Right lobe of liver (tissue), 6 donors: ENCODE results near the gene IGLL1. TPM values are rescaled to one million over a fixed set of nuclear protein-coding genes. Genes with fewer than 3 reads are reported as not detected.
A peak's percentile ranks its signal among the peaks of the same experiment; 100 is the strongest.
"Not testable (repeated sequence)": the region's sequence is repeated elsewhere in the genome, so short reads cannot be mapped to it uniquely, and the experiment has no call there.

Source experiments
- ATAC-seq, 4 donors: fragments of 200-7000 bp; cut with Tn5 transposase; one replicate each; pipeline ENCODE4 v1.9.1; 2020; ENCODE audit warnings: mild to moderate bottlenecking in 4 of 4, moderate library complexity in 4 of 4
- DNase-seq, 3 donors: peaks; one replicate each; pipeline ENCODE4 v3.0.0-alpha.2; 2020
- H3K27ac ChIP-seq, 3 donors: fragments of 200-600 bp; one replicate each; pipeline ENCODE4 v1.8.0; 2022
- H3K27me3 ChIP-seq, 2 donors: fragments of 200-600 bp; one replicate each; pipeline ENCODE4 v1.8.0; 2022
- H3K36me3 ChIP-seq, 4 donors: fragments of 200-600 bp; sonication (generic) in 1 of 4; one replicate each; pipeline versions ENCODE4 v1.5.1 to v1.8.0; 2017 to 2022; ENCODE audit warnings: control low read depth in 1 of 4
- H3K4me1 ChIP-seq, 4 donors: fragments of 200-600 bp; sonication (generic) in 1 of 4; one replicate each; pipeline versions ENCODE4 v1.5.1 to v1.8.0; 2017 to 2022; ENCODE audit warnings: control low read depth in 1 of 4
- H3K4me3 ChIP-seq, 3 donors: fragments of 200-600 bp; one replicate each; pipeline ENCODE4 v1.8.0; 2022
- H3K9me3 ChIP-seq, 4 donors: fragments of 200-600 bp; sonication (generic) in 1 of 4; one replicate each; pipeline versions ENCODE4 v1.5.1 to v1.8.0; 2017 to 2022; ENCODE audit warnings: control low read depth in 1 of 4
- CTCF ChIP-seq, 4 donors: fragments of 200-600 bp in 3 of 4; fragments of 450-650 bp in 1 of 4; IDR thresholded peaks; one replicate each; pipeline versions ENCODE4 v1.5.1 to v1.8.0; 2016 to 2022; ENCODE audit warnings: antibody characterized with exemption in 4 of 4, mild to moderate bottlenecking in 2 of 4
- POLR2A ChIP-seq: fragments of 450-650 bp; IDR thresholded peaks from one replicate; pipeline ENCODE4 v1.6.1; 2017; ENCODE audit warnings: antibody characterized with exemption, mild to moderate bottlenecking
- WGBS: methylation state at CpG from one replicate; pipeline ENCODE4 v1.1.6; 2018; ENCODE audit warnings: low coverage, low lambda C conversion rate; ENCODE audit not compliant: insufficient coverage; ENCODE audit errors: missing lambda C conversion rate; 5-methylcytosine and 5-hydroxymethylcytosine counted together
- intact Hi-C, 2 donors: fragments of 100-400 bp; cut with DNase I; formaldehyde crosslinking; loops; one replicate each; pipeline versions ENCODE4 v1.11.2 to v1.14.1; 2022
- total RNA-seq, 6 experiments: library from RNA; depleted of rRNA in 2 of 6; stranded (reverse); fragments of >200 nt in 2 of 6; fragmentation: NEBNext Ultra II Directional in 3 of 6; extraction: Animal tissue kit (Norgen Biotek cat#: 25700) in 3 of 6; gene quantifications; one replicate each; pipeline versions ENCODE4 v1.1.0 to v1.2.4, GENCODE V29; 2016 to 2023
- donor health status: DM: no; HTN: yes; CAD: no.
- donor health status: DM: no; HTN: no; CAD: no.
- donor health status: DM: no; HTN: no; CAD: no.
- donor health status: DM: no; HTN: yes; CAD: no.
- donor health status: DM: no; HTN: yes; CAD: no.

The IGLL1 gene
- total RNA-seq, 6 experiments from 2014 or later = not detected

GRCh38 chr22:23542933-23543332 is 37.2 kb downstream of the IGLL1 start:
- intact Hi-C loops = no loop called here
- ATAC-seq (no peak), DNase-seq (no peak)
- Histone ChIP-seq H3K9me3 (no peaks in the 10 kb centered on the region), H3K36me3 (no peaks in the 10 kb centered on the region), H3K27ac (no peak overlapping the region), H3K4me3 (no peak overlapping the region), H3K4me1 (no peaks in the 10 kb centered on the region), H3K27me3 (no peaks in the 10 kb centered on the region)
- 40% methylated on average over 5 of the region's 5 CpGs for WGBS
- TF ChIP-seq POLR2A = no peak
- TF ChIP-seq CTCF (IDR thresholded peaks at IDR 0.05) = no peak

- ATAC-seq, intact Hi-C loops, H3K27ac ChIP-seq, H3K9me3 ChIP-seq, H3K36me3 ChIP-seq, H3K27me3 ChIP-seq, H3K4me1 ChIP-seq, DNase-seq, H3K4me3 ChIP-seq: not testable (repeated sequence)
- WGBS = 31% methylated on average over 3 of the region's 3 CpGs
Measured at GRCh38 chr22:23542391-23542790, 37.7 kb downstream of the IGLL1 start.

- H3K27ac ChIP-seq, intact Hi-C loops, H3K27me3 ChIP-seq, H3K4me3 ChIP-seq, H3K4me1 ChIP-seq, H3K9me3 ChIP-seq, H3K36me3 ChIP-seq: not testable (repeated sequence)
- TF ChIP-seq CTCF (IDR thresholded peaks at IDR 0.05) = peak; percentile 60 to 65 (median 63)
- WGBS = 2% methylated on average over 7 of the region's 7 CpGs
- DNase-seq (peak in 1 of 3 donors; percentile 26), ATAC-seq (peak in 1 of 4 donors; percentile 32)
Measured at GRCh38 chr22:23541849-23542281, 38.2 kb downstream of the IGLL1 start.

GRCh38 chr22:23540837-23541236 is 39.3 kb downstream of the IGLL1 start:
- H3K4me1 ChIP-seq, H3K27ac ChIP-seq, H3K36me3 ChIP-seq, intact Hi-C loops, H3K9me3 ChIP-seq, H3K27me3 ChIP-seq, H3K4me3 ChIP-seq, ATAC-seq: not testable (repeated sequence)
- 53% methylated on average over 5 of the region's 5 CpGs for WGBS
- peak in 2 of 3 donors; percentile 27 to 29 for DNase-seq

- not testable (repeated sequence) for DNase-seq, H3K27me3 ChIP-seq, H3K4me1 ChIP-seq, ATAC-seq, H3K27ac ChIP-seq, H3K4me3 ChIP-seq, H3K9me3 ChIP-seq, H3K36me3 ChIP-seq
- intact Hi-C loops = loop anchor here in 1 of 2 donors (10.0 kb wide), 1 partner anchor 125 kb away; no protein-coding TSS in a partner anchor
- whole genome bisulfite sequencing = 9% methylated on average over 6 of the region's 7 CpGs
Measured at GRCh38 chr22:23539839-23540198, 40.3 kb downstream of the IGLL1 start.

GRCh38 chr22:23539135-23539838 is 40.8 kb downstream of the IGLL1 start:
- no peak overlapping the region for H3K27ac ChIP-seq
- ATAC-seq (peak; percentile 98 to 99 (median 99)), DNase-seq (peak; percentile 75 to 78 (median 76))
- no peak overlapping the region for H3K4me3 ChIP-seq
- H3K9me3 ChIP-seq = no peaks in the 10 kb centered on the region
- H3K36me3 ChIP-seq = no peaks in the 10 kb centered on the region
- intact Hi-C loops = loop anchor here in 1 of 2 donors (10.0 kb wide), 1 partner anchor 124 kb away; no protein-coding TSS in a partner anchor
- no peaks in the 10 kb centered on the region for H3K4me1 ChIP-seq
- H3K27me3 ChIP-seq = no peaks in the 10 kb centered on the region
- WGBS = 15% methylated on average over 19 of the region's 21 CpGs
- no peak for TF ChIP-seq POLR2A
- peak; percentile 79 to 93 (median 82) for TF ChIP-seq CTCF (IDR thresholded peaks at IDR 0.05)

- H3K9me3 ChIP-seq, H3K27ac ChIP-seq, H3K36me3 ChIP-seq, H3K4me1 ChIP-seq, DNase-seq, H3K4me3 ChIP-seq, H3K27me3 ChIP-seq, ATAC-seq: not testable (repeated sequence)
- intact Hi-C loops = loop anchor here in 1 of 2 donors (10.0 kb wide), 1 partner anchor 124 kb away; no protein-coding TSS in a partner anchor
- WGBS = 68% methylated on average over 6 of the region's 6 CpGs
Measured at GRCh38 chr22:23538696-23539030, 41.4 kb downstream of the IGLL1 start.

GRCh38 chr22:23537830-23538695 is 42.0 kb downstream of the IGLL1 start:
- intact Hi-C loops = loop anchor here in 1 of 2 donors (10.0 kb wide), 1 partner anchor 123 kb away; no protein-coding TSS in a partner anchor
- H3K9me3 ChIP-seq, H3K27me3 ChIP-seq, H3K36me3 ChIP-seq, ATAC-seq, H3K27ac ChIP-seq, H3K4me1 ChIP-seq, H3K4me3 ChIP-seq: not testable (repeated sequence)
- peak in 2 of 3 donors; percentile 32 to 34 for DNase-seq
- WGBS = 71% methylated on average over 15 of the region's 19 CpGs
